ENCODE results near the gene ITGA1.

DNA sequence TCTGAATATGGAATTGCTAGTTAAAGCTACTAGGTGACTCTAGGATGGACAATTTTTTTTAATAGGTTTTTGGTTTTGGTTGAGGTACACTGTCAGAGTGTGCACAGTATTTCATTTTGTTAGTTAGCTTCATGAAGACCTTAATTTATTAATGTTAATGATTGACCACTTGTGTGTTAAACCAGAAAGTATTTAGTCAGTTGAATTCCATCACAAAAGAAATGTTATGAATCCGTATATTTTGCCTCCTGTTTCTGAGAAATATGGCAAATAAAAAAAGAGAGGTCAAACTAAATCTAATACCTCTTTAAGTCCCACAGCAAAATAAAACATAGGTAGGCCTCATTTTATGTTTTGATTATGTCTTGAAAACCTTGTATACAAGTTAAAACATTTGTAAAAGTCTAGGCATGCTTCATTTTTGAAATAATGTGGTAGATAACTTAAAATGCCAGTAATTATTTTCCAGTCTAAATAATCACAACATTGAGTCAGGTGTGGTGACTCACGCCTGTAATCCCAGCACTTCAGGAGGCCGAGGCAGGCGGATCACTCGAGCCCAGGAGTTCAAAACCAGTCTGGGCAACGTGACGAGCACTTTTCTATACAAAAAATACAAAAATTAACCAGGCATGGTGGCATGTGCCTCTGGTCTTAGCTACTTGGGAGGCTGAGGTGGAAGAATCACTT is 50.8 kb downstream of the ITGA1 start:
- TF ChIP-seq CTCF (conservative IDR thresholded peaks at IDR 0.05) (no peak), EZH2 (IDR thresholded peaks at IDR 0.05; ENCODE audit: low read depth) (no peak)
